Suppressor macrophage (primary cell): ENCODE data around the gene CBX5.
A peak's percentile ranks its signal among the peaks of the same experiment; 100 is the strongest.
"Not testable (repeated sequence)": the region's sequence is repeated elsewhere in the genome, so short reads cannot be mapped to it uniquely, and the experiment has no call there.

ENCODE experiments used
- DNase-seq, 4 experiments: peaks; one replicate each; pipeline ENCODE4 v3.0.0-alpha.2; 2020 to 2022

Gene CBX5

DNA sequence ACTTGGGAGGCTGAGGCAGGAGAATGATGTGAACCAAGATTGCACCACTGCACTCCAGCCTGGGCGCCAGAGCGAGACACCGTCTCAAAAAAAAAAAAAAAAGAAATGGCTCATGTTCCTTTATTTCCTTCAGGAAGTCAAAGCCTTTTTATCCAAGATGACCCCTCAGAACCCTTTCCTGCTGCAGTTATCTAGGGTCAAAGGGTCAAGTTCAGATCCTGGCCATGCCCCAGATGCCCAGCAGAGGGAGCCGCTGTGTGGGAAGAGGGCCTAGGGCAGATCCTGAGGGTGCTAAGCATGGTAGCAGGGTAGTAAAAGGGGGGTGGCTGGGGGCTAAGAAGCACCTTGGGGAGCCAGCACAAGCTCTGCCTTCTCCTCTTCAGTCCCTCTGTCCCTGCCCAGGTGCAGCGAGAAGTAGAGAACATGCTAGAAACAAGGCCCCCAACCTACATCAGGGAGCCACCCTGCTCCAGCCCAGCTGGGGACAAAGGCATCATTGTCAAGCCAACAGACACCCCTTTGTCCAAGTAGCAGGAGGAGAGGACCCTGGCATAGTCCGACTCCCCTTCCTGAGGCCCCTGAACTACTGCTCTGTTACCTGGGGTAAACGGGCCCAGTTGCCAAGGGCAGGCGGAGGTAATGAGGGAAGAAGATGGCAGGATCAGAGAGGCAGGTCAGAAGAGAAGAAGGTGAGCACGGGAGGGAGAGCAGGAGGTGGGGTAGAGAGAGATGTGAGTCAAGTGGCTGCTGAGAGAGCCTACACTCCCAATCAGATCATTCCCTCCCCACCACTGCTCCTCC, 14.4 kb upstream of the CBX5 start:
- DNase-seq, result peak; percentile 79 to 86 (median 82)

DNA sequence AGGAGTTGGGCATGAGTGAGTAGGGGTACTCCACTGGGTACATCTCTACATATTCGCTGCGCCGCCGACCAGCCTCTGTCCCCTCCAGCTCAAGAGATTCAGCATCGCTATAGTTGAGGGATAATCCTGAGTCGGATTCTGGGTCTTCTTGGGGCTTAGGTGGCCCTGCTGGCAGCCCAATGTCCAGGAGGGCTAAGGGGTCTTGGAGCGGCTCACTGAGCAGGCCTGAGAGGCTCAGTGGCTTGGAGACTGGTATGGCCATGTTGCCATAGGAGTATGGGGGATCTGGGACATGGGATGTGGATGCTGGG, 13.0 kb upstream of the CBX5 start:
- no peak for DNase-seq

DNA sequence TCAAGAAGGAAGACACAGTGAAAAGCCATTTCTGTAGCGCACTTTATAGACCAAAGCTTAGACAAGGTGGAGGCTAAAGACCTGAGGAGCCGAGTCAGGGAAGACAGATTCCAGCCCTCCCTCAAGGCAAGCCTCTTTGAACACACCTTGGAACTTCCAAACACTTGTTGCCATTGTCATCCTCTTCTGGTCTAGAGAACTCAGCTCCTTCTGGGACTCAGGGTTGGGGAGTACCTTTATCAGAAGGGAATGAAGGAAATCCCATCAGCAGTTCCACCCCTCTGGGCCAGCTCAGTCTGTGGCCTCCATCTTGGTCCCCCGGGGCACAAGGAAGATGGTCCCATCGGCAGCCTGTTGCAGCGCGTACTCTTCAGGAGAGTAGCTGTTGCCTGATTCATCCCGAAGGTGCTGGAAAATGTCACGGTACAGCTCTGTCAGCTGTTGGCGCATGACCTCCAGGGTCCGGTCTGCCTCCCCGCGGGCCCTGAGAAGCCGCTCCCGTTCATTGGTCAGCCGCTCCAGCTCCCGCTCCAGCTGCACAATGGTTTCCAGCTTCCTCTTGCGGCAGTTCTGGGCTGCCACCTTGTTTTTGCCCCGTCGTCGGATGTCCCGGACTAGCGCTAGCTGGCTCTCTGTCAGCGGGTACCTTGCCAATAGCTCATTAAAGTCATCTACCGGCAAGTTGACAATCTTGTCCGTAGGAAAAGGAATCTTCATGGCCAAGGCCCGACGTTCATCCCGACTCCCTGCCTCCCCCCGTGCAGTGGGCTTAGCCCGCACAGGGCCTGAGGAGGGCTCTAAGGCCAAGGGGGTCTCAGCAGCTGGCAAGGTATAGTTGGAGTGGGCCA, 12.4 kb upstream of the CBX5 start:
- no peak for DNase-seq

DNA sequence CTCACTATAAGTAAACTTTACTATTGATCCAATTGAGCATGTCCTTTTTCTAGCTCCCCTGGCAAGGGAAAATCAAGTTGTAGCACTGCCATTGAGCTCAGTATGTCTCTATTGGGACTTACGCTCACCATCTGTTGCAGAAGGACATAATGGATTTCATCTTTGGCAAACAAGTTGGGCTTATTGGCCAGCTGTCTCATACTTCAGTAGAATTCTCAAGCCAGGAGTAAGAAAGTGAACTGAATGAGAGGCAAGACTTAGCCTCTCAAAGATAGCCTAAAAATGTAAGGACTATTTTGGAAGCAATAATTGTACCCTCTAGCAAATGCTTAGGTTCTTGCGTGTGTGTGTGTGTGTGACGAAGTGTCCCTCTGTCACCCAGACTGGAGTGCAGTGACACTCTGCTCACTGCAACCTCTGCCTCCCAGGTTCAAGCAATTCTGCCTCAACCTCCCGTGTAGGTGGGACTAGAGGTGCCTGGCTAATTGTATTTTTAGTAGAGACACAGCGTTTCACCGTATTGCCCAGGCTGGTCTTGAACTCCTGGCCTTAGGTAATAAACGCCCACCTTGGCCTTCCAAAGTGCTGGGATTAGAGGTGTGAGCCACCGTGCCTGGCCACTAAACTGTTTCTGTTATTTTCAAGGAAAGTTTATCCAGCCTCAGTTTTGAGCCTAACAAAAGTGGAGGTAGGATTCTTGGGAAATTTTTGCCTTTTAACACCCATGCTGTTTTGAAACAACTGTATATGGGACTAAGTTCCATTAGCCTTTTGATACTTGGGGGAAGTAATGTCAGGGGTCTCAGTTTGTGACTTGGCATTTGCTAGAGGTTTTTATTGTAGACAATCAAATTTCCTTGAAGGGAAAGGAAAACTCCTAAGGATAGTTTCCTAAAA, 7.6 kb upstream of the CBX5 start:
- DNase-seq, result no peak

- no peak for DNase-seq
These were observed 6.4 kb upstream of the CBX5 start for GRCh38 chr12:54286042-54287030.

DNA sequence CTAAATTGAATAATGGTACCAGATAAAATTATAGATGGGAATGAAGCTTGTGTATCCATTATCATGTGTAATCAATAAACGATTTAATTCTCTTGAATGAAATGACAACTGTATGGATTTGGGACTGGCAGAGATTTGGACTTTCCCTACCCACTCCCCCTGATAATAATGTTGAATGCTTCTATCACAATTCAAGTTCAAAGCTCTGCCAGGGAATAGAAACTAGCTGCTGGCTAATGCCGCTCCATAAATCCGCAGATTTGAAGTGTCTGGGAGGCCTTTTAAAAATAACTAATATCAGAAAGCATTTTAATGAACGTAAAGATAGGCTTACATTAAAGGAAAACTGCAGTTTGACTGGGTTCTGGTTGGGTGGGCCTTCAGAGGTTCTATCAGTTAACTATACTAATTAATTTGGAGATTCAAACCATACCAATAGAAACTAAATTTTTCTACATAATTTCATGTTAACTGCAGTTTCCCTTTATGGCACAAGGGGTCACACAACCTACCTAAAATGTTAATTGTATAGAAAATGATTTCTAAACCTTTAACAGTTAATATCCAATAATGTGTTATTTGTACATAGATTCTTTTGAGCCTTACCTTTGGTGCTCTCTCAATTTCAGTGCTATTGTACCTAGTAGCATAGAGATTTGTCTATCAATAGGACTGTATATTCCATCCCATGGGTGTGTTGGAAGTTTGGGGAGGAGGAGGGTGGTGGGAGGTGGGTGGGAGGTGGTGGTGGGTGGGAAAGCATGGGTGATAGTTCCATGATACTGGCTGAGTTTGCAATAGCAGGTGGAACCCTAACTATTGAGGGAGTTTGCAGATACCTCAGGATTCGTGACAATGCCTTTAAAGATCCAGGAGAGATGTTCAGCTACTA, 5.5 kb upstream of the CBX5 start:
- DNase-seq, result no peak

DNA sequence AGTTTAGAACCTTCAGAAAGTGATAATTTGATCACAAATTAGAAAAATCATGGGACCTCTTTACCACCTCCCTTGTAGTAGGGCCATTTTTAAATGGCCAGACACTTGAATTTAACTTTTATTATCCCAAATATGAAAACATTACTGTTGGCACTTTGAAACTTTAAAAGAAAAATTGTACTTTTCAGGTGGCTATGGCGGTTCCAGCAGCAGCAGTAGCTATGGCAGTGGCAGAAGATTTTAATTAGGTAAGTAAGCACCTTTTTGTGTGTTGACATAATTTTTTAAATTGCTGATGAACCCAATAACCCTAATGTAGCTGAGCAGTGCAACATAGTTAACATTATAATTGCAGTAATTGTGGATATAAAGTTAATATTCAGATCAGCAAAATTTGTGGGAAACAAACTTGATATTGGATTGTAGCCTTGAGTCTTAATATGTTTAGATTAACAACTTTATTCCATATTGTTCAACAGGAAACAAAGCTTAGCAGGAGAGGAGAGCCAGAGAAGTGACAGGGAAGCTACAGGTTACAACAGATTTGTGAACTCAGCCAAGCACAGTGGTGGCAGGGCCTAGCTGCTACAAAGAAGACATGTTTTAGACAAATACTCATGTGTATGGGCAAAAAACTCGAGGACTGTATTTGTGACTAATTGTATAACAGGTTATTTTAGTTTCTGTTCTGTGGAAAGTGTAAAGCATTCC, 4.3 kb upstream of the CBX5 start:
- DNase-seq, result not testable (repeated sequence)

- peak in 1 of 4 experiments; percentile 39 for DNase-seq
These were observed 3.1 kb upstream of the CBX5 start for GRCh38 chr12:54282949-54283593.

DNA sequence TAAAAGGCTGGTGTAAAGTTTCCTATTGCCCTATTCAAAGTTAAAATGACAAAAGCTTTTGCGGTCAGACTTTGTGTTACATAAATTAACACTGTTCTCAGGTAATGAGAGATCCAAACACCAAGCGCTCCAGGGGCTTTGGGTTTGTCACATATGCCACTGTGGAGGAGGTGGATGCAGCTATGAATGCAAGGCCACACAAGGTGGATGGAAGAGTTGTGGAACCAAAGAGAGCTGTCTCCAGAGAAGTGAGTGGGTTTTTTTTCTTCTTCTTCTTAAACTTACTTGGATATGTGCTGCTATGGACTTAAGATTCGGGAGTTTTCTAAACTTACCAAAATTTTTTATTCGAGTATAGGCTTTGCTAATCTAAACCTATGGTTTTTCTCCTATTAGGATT, 1.8 kb upstream of the CBX5 start:
- DNase-seq, result not testable (repeated sequence)

DNA sequence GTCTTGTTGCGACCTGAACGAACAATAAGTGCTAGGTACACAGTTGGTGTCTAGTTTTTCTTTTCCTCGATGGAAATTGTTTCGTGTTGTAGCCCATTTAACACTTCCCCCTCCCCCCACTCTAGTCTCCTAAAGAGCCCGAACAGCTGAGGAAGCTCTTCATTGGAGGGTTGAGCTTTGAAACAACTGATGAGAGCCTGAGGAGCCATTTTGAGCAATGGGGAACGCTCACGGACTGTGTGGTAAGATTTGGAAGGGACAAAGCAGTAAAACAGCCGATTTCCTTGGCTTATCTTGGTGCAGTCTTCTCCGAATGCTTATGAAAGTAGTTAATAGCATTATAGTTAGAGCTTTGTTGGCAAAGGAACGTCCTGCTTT, 1.3 kb upstream of the CBX5 start:
- DNase-seq, result not testable (repeated sequence)

- peak; percentile 97 to 100 (median 98) for DNase-seq
These were observed 742 bp upstream of the CBX5 start, which contains the start of gene HNRNPA1 for GRCh38 chr12:54280468-54281260. TSS of gene HNRNPA1 (plus strand) at chr12:54280726. CDS start at chr12:54280808, 82 bp downstream.

GRCh38 chr12:54279227-54279631, 693 bp downstream of the CBX5 start:
- DNase-seq, result no peak

GRCh38 chr12:54277823-54278276, 2.1 kb downstream of the CBX5 start:
- peak; percentile 51 to 66 (median 53) for DNase-seq

DNA sequence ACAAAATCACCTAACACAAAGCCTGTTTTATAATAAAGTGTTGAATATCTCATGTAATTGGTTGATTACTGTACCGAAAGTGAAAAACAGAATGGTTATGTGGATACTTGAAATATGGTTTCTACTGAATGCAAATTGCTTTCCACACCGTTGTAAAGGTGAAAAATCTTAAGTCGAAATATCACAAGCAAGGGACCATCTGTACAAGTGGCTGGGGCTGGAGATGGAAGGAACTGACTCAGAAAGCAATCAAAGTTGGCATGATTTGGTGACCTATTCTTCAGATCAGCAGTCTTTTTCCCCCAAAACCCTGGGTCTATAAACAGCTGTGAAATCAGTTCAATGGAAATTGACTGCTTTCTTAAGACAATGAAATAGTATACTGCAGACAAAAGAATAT, 3.6 kb downstream of the CBX5 start:
- no peak for DNase-seq

DNA sequence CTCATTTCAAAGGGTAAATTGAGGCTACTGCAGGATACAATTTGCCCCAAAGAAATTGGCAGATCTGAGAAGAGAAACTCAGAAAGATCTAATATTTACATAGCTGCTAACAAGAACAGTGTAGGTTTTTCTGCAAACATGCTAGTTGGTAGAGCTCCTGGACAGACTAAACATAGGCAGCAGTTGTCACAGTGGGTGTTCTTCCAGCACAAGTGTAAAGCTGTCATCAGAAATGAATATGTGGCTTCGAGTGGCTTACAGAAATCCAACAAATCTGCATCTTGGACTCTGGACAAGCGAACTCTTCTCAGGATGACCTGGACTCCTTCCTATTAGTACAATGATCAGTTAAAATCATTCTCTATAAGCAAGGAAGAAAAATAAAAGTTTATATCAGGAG, 5.9 kb downstream of the CBX5 start:
- no peak for DNase-seq

DNA sequence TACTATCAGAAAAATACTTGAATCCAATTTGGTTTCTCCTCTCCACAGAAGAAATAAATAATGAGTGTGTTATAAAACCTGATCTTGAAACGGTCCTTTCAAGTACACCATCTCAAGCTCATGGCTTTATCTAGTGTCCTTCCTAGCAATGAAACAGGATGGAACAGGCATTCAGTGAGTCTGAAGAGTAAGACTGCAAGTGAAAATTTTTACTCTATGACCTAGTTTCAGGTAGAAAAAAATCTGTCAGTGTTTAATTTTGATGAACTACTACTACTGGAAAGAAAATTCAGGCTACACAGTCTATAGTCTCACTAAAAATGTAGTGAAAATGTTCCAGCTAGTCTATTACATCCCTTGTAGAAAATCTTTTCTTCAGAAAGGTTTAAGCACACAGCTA, 7.7 kb downstream of the CBX5 start:
- no peak for DNase-seq

GRCh38 chr12:54270345-54270744, 9.6 kb downstream of the CBX5 start:
- no peak for DNase-seq

- DNase-seq, result no peak
These were observed 13.1 kb downstream of the CBX5 start for GRCh38 chr12:54266852-54267251.
